Measurements from ENCODE around the gene SRCIN1.
A peak's percentile ranks its signal among the peaks of the same experiment; 100 is the strongest.
"Not testable (repeated sequence)": the region's sequence is repeated elsewhere in the genome, so short reads cannot be mapped to it uniquely, and the experiment has no call there.

SRCIN1 gene, protein sequence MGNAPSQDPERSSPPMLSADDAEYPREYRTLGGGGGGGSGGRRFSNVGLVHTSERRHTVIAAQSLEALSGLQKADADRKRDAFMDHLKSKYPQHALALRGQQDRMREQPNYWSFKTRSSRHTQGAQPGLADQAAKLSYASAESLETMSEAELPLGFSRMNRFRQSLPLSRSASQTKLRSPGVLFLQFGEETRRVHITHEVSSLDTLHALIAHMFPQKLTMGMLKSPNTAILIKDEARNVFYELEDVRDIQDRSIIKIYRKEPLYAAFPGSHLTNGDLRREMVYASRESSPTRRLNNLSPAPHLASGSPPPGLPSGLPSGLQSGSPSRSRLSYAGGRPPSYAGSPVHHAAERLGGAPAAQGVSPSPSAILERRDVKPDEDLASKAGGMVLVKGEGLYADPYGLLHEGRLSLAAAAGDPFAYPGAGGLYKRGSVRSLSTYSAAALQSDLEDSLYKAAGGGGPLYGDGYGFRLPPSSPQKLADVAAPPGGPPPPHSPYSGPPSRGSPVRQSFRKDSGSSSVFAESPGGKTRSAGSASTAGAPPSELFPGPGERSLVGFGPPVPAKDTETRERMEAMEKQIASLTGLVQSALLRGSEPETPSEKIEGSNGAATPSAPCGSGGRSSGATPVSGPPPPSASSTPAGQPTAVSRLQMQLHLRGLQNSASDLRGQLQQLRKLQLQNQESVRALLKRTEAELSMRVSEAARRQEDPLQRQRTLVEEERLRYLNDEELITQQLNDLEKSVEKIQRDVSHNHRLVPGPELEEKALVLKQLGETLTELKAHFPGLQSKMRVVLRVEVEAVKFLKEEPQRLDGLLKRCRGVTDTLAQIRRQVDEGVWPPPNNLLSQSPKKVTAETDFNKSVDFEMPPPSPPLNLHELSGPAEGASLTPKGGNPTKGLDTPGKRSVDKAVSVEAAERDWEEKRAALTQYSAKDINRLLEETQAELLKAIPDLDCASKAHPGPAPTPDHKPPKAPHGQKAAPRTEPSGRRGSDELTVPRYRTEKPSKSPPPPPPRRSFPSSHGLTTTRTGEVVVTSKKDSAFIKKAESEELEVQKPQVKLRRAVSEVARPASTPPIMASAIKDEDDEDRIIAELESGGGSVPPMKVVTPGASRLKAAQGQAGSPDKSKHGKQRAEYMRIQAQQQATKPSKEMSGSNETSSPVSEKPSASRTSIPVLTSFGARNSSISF

DNA sequence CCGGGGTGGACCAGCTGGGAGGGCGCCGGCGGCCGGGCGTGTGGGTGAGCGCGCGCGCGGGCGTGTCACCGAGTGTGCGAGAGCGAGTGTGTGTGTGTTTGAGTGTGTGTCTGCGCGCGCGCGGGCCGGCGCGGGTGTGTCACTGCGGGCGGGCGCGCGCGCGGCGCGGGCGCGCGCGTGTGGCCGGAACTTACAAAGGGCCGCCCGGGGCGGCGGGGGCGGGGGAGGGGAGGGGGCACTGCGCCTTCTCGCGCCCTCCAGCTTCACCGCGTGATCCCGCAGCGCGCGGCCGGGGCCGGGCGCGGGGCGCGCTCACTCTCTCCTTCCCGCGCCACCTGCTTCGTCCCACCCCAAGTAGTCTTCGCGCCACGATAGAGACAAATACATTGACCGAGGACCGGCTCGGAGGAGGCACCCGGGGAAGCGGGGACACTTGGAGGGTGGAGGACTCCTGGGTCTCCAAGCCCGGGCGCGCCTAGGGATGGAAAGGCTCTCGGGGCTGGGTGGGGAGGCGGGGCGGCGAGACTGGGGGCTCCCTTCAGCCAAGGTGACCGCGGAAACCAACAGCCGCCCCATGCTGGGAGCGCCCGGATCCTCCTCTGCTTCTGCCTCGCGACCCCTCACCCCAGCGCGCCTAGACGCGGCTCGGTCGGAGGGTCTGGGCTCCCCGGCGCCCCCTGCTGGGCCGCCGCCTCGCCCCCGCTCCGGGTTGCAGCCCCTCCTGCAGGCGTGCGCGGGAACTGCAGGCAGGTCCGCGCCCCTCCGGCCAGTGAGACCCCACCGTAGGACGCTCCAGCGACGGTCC is at the start of gene SRCIN1:
Gene SRCIN1, minus strand, starts transcription at position 112 of the 805 bp plus-strand sequence. CDS start 247 bp downstream, outside the sequence.
- DNase-seq = peak; percentile 82

DNA sequence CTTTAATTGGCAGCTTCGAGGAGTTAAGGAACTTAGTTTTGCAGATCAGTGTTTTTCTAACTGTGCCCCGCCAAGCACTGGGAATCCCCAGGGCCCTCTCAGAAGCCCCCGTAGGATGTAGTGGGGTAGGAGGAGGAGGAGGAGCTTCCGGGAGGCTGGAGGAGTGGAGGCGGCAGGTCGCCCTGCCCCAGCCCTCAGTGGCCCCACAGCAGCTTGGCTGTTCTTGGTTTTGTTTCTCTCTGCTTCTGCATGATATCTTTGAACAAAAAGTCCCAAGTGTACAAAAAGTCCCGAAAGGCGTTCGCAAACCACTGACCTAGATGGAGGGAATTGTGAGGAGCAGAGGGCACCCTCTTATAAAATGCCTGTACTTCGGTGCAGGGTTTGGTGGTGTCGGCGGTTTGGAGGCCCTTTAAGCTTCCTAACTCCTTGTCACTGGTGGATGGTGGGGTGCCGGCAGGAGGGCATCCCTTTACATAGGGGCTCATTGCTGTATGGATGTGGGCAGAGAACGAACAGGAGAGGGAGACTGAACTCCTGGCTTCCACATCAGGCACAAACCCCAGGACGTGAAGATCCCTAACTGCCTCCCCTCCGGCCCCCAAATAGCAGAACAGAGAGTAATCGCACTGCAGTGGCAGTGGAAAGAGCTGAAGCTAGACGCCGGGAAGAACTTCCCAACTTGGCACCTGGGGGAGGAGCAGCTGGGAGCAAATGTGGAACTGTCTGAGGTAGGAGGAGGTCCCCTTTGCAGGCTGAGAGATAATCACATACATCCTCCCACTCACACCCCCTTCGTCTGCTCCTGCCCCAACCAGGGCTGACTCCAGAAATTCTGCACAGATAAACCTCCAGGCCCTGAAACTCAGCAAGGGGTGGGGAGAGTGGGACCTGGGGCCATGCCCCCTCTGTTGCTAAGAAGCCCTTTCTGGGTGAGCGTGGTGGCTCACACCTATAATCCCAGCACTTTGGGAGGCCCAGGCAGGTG is 49.0 kb upstream of the SRCIN1 start:
- DNase-seq = no peak

DNA sequence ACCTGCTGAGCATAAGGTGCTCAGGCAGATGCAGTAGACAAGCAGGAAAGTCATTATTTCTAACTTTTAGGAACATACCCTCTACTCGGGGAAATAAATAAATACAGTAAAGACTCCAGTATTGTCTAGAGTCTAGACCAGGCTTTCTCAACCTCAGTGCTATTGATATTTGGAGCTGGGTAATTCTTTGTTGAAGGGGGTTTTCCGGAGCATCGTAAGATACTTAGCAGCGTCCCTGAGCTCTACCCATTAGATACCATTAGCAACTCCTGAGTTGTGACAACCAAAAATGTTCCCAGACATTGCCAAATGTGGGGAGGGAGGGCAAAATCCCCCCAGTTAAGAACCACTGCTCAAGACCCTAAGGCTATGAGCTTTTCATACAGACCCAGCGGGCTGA is 47.9 kb upstream of the SRCIN1 start:
- no peak for DNase-seq

DNA sequence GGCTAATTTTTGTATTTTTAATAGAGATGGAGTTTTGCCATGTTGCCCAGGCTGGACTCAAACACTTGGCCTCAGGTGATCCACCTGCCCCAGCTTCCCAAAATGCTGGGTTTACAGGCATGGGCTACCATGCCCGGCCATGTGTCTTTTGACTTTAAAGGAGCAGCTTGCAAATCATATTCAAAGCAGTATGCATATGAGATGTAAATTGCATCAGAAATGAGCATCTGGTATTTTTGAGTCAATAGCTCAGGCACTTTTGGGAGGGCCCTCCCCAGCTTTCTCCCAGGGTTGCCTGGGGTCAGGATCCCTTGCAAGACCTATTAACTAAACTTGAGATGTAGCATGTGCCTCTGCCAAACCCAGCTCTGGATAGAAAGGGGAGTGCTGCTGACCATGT is 47.5 kb upstream of the SRCIN1 start:
- no peak for DNase-seq

DNA sequence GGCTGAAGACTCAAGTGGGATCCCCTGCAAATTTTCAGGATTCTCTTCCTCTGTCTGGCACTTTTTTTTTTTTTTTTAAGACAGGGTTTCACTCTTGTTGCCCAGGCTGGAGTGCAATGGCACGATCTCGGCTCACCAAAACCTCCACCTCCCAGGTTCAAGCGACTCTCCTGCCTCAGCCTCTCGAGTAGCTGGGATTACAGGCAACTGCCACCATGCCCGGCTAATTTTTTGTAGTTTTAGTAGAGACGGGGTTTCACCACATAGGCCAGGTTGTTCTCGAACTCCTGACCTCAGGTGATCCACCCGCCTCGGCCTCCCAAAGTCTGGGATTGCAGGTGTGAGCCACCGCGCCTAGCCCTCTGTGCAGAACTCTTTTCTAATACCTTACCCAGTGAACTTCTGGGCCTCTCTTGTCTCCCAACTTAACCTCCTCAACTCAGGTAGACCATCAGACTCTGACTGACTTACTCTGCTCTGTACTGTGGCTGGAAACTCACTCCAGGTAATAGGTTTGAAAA is 45.0 kb upstream of the SRCIN1 start:
- not testable (repeated sequence) for DNase-seq

DNA sequence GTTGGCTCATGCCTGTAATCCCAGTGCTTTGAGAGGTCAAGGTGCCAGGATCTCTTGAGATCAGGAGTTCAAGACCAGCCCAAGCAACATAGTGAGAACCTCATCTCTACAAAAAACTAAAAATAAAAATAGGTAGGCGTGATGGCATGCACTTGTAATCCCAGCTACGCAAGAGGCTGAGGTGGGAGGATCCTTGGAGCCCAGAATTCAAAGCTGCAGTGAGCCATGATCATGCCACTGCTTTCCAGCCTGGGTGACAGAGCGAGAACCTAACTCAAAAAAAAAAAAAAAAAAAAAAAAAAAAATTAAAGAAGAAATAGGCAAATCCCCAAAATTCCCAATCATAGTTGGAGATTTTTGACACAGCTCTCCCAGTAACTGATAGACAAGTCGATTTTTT is 32.2 kb upstream of the SRCIN1 start:
- DNase-seq = no peak

DNA sequence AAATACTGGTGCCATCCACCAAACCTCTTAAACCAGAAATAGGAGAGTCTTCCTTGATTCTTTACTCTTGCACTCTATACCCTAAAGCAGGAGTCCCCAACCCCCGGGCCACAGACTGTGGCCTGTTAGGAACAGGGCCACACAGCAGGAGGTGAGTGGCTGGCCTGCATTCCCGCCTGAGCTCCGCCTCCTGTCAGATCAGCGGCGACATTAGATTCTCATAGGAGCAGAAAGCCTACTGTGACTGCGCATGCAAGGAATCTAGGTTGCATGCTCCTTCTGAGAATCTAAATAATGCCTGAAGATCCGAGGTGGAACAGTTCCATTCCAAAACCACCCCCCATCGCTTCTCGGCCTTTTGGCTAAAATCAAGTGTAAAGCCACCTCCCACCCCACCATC is 30.3 kb upstream of the SRCIN1 start:
- no peak for DNase-seq

DNA sequence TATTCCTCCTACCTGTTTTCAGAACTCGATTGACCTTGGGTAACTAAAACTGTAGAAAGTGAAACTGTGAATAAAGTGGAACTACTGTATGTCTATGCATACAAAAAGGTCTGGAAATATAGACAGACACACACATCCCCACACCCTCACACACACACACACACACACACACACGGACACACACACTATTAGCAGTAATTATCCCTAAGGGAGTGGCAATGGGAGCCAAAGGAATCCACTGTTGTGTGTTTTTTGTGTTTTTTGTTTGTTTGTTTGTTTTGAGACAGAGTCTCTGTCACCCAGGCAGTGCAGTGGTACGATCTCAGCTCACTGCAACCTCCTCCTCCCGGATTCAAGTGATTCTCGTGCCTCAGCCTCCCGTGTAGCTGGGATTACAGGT is 26.6 kb upstream of the SRCIN1 start:
- no peak for DNase-seq

DNA sequence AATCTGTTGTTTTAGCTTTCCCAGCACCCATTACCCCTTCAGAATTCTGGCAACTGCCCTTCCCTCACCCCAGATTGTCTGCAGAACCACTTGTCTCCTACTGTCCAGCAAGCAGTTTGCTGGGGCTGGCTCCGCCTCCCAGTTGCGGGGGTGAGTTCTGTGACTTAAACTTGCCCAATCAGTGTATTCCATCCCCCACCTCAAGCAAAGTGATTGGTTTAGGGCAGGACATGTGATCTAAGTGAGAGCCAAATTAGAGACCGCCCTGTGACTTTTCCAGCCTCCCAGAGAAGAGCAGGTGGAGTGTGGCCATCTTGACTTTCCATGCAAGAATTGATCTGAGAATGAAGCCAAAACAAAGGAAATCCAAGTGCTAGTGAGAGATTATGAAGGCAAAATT is 22.7 kb upstream of the SRCIN1 start:
- DNase-seq = no peak

DNA sequence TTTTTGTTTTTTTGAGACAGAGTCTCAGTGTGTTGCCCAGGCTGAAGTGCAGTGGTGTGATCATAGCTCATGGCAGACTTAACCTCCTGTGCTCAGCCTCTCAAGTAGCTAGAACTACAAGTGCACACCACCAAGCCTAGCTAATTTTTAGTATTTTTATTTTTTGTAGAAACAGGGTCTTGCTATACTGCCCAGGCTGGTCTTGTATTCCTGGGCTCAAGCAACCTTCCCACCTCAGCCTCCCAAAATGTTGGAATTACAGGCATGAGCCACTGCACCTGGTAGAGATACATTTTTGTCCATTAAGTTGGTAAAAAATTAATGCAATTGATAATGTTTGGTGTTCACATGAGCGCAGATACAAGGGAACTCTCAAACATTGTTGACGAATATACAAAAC is 22.2 kb upstream of the SRCIN1 start:
- no peak for DNase-seq

DNA sequence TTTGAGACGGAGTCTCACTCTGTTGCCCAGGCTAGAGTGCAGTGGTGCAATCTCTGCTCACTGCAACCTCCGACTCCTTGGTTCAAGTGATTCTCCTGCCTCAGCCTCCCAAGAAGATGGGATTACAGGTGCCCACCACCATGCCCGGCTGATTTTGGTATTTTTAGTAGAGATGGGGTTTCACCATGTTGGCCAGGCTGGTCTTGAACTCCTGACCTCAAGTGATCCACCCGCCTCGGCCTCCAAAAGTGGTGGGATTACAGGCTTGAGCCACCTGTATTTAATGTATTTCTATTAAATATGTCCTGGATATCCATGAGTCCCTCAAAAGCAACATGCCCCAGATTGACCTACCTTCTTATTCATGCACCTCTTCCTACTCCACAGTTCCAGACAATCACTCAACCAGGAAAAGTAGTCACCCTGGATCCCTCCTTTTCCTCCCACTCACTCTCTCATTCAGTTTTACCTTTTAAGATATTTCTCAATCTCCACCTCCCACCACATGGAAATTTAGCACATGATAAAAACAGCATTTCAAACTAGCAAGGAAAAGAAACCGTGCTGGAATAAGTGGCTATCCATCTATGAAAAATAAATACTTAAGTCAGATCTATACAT is 21.0 kb upstream of the SRCIN1 start:
- DNase-seq = not testable (repeated sequence)

DNA sequence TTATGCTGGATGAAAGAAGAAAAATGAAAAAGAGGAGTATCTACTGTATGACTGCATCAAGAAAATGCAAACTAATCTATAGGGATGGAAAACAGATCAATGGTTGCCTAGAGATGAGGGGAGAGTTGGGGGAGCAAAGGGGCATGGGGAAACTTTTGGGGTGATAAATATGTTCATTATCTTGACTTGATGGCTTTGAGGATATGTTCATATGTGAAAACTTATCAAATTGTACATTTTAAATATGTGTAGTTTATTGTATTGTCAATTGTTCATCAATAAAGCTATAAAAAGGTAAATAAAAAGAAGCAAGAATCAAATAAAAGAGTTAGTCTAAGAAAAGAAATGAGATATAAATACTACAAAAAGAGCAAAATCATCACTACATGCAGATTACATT is 19.7 kb upstream of the SRCIN1 start:
- DNase-seq = no peak

DNA sequence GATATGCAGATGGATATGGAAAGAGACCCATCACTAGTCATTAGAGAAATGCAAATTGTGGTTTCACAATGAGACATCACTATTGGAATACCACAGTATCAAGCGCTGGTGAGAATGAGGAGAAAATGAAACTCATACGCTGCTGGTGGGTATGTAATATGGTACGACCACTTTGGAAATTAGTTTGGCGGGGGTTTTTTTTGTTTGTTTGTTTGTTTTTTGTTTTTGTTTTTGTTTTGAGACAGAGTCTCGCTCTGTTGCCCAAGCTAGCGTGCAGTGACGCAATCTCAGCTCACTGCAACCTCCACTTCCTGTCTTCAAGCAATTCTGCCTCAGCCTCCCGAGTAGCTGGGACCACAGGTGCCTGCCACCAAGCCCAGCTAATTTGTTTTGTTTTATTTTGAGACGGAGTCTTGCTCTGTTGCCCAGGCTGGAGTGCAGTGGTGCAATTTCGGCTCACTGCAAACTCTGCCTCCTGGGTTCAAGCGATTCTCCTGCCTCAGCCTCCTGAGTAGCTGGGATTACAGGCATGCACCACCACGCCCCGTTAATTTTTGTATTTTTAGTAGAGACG is 19.1 kb upstream of the SRCIN1 start:
- DNase-seq = not testable (repeated sequence)

DNA sequence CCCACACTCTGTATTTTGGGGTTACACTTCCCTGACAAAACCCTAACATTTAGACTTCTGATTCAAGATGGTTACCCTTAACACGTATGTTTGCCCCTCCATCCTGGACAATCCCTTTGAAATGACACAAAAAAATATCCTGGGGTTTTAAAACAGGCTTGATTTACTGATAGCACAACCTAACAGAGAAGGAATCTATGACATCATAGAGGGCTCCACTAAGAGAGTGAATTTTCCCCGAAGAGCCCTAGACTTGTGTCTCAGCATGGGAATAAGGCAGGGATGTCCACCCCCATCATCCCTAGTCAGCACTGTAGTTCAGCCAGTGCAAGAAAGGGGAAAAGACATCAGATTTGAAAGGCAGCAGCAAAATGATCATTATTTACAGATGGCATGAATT is 15.8 kb upstream of the SRCIN1 start:
- DNase-seq = no peak

DNA sequence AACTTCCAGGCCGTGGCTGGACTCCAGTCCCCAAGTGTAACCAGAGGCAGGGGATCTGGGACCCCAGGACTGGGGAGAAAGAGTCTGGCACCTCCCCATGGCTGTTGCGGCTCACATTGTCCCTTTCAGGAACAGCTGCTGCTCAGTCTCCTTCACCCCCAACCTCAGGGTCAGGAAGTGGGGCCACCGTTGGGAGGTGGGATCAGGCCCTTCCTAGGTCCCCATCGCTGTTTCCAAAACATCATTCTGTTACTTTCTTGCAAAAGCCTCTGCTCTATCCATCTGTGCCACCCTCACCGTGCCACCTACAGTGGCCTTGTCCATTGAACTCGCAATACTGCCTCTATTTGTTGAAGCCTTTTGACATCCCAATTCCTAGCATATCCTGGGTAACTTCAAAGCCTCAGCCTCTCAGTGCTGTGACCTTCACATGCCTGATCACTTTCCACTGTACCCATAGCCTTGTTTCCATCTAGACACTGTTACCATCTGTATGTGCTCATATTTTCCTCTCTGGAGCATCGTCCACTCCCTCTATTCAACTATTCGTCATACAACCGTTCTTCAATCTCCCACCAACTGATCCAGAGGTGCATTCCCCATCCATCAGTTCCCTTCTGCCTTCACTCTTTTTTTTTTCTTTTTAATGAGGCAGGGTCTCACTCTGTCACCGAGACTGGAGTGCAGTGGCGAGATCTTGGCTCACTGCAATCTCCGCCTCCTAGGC is 15.0 kb upstream of the SRCIN1 start:
- DNase-seq = no peak

DNA sequence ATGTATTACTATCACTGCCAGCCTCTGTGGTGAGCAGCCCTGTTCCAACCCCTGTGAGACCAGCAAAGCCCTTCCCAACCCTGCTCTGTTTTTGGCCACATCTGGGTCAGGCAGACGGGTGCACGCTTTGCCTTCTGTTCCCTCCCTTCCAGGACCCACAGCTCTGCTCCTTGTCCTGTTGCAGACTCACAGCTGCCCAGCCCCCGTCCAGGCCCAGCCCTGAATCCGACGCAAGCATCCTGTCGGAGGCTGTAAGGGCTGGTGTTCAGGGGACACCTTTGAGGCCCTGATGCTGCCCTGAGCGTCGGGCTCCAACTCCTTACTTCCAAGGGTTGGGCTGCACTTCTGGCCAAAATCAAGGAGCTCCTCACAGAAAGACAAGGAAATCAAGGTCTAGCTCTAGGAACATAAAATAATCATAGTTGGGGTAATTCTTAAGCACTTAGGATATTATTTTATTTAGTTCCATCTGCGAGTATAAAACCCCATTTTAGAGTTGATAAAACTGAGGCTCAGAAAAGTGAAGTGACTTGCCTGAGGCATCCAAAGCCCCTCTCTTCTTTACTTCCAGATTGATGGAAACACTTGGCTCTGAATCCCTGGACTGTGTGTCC is 14.3 kb upstream of the SRCIN1 start:
- no peak for DNase-seq

DNA sequence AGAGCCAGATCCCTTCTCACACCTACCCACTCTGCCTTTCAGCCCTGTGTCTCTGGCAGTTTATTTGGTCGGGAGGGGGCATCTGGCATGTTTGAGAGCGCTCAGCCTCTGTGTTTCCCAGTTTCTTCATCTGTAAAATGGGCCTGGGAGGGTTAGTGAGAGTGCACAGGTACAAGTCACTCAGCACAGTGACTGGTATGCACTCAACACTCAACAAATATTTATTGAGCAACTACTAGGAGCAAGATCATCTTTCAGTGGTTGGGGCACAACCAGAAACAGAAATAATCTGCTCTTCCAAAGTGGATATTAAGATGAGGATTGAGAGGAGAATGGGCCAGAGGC is 13.7 kb upstream of the SRCIN1 start:
- DNase-seq = no peak

DNA sequence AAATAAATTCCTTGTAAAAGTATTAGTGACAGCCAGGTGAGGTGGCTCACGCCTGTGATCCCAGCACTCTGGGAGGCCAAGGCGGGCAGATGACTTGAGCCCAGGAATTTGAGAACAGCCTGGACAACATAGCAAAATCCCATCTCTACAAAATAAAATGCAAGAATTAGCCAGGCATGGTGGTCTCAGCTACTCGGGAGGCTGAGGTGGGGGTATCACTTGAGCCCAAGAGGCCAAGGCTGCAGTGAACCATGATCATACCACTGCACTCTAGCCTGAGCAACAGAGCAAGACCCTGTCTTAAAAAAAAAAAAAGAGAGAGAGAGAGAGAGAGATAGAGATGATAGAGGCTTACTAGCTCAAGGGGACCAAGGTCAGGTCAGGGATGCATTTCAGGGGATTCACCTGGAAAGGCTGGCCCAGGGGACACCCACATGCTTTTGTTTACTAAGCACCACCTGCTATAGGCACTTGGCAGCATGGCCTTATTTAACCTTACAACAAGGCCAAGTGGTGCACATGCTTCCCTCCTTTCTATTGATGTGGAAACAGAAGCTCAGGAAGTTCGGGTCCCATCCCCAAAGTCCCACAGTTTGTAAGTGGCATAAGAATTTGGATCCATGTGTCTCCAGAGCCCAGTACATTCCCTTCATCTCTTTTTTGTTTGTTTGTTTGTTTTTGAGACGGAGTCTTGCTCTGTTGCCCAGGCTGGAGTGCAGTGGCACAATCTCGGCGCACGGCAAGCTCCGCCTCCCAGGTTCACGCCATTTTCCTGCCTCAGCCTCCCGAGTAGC is 12.4 kb upstream of the SRCIN1 start:
- no peak for DNase-seq
